OCI-LY3 (cell line): ENCODE results near the gene GALNT2.

Experiments
- CTCF ChIP-seq: fragments of 200-600, 300-600 bp; sonication (generic); IDR thresholded peaks from 2 replicates; pipeline ENCODE4 v1.5.1; 2014; ENCODE audit warnings: antibody characterized with exemption, low read length, low read depth
- EZH2phosphoT487 ChIP-seq: fragments of 200-600 bp; shearing (Covaris generic); IDR thresholded peaks from 2 replicates; pipeline ENCODE4 v1.6.1; 2018; ENCODE audit warnings: antibody characterized with exemption, mixed run types, low read depth

DNA sequence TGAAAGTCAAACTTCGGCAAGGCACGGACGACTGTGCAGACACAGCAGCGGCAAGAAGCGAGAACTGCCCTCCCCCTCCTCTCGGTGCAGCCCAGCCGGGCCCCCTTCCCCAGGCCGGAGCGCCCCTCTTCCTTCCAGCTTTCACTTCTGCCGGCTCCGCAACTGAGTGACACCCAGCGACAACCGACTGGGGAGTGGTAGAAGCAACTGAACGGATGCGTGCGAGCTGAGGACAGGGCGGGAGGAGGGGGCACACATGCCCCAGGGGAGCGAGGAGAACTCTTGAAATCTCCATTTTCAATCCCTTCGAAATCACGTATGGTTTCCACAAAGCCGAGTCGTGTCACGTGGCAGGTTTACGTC lies 212.5 kb downstream of the GALNT2 start:
- TF ChIP-seq CTCF, result no peak
- no peak for TF ChIP-seq EZH2phosphoT487
